ENCODE data around the gene ANO10. TPM values are rescaled to one million over a fixed set of nuclear protein-coding genes. Genes with fewer than 3 reads are reported as not detected.

The ANO10 gene
- total RNA-seq, 1 experiment from 2014 or later, result 32.6 TPM

GRCh38 chr3:43436507-43437140 is 185.2 kb downstream of the ANO10 start:
- no peaks in the 10 kb centered on the region for H3F3A ChIP-seq (ENCODE audit: insufficient read depth, low read depth)
- POLR2A ChIA-PET (ENCODE audit: unreplicated experiment), result no interaction called here
- intact Hi-C loops (cut with micrococcal nuclease; ENCODE audit: unreplicated experiment), result no loop called here
- no peaks in the 10 kb centered on the region for H3K9me3 ChIP-seq (ENCODE audit: insufficient read depth, low read depth)
- no peaks in the 10 kb centered on the region for H3K79me2 ChIP-seq (ENCODE audit: low read depth)
- H3K4me2 ChIP-seq, result no peak overlapping the region
- H3K4me1 ChIP-seq (replicated peaks; ENCODE audit: insufficient read depth), result no peaks in the 10 kb centered on the region
- no peak for DNase-seq
- BruUV-seq (replicated peaks), result no TSS peak
- H3K36me3 ChIP-seq (ENCODE audit: low read depth), result no peaks in the 10 kb centered on the region
- H3K4me3 ChIP-seq, result no peak overlapping the region
- no peak overlapping the region for H2AFZ ChIP-seq
- CTCF ChIA-PET, result no interaction called here
- H4K20me1 ChIP-seq (ENCODE audit: insufficient read depth), result no peaks in the 10 kb centered on the region
- H3K9me2 ChIP-seq (ENCODE audit: insufficient read depth), result no peaks in the 10 kb centered on the region
- TF ChIP-seq EZH2 (IDR thresholded peaks at IDR 0.05; ENCODE audit: low read depth), result no peak
- TF ChIP-seq, protein P1, sequence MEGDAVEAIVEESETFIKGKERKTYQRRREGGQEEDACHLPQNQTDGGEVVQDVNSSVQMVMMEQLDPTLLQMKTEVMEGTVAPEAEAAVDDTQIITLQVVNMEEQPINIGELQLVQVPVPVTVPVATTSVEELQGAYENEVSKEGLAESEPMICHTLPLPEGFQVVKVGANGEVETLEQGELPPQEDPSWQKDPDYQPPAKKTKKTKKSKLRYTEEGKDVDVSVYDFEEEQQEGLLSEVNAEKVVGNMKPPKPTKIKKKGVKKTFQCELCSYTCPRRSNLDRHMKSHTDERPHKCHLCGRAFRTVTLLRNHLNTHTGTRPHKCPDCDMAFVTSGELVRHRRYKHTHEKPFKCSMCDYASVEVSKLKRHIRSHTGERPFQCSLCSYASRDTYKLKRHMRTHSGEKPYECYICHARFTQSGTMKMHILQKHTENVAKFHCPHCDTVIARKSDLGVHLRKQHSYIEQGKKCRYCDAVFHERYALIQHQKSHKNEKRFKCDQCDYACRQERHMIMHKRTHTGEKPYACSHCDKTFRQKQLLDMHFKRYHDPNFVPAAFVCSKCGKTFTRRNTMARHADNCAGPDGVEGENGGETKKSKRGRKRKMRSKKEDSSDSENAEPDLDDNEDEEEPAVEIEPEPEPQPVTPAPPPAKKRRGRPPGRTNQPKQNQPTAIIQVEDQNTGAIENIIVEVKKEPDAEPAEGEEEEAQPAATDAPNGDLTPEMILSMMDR (conservative IDR thresholded peaks at IDR 0.05), result no peak
- H3K27ac ChIP-seq, result no peak overlapping the region
- no peaks in the 10 kb centered on the region for H3K27me3 ChIP-seq (ENCODE audit: insufficient read depth, low read depth)

- no peak for DNase-seq
- Histone ChIP-seq H3K4me3 (no peak overlapping the region), H3K27ac (no peak overlapping the region), H3K9me2 (ENCODE audit: insufficient read depth) (no peaks in the 10 kb centered on the region), H4K20me1 (ENCODE audit: insufficient read depth) (no peaks in the 10 kb centered on the region), H3K27me3 (ENCODE audit: insufficient read depth, low read depth) (no peaks in the 10 kb centered on the region), H3K9me3 (ENCODE audit: insufficient read depth, low read depth) (no peaks in the 10 kb centered on the region), H3K79me2 (ENCODE audit: low read depth) (no peaks in the 10 kb centered on the region), H3K36me3 (ENCODE audit: low read depth) (no peaks in the 10 kb centered on the region), H3K4me2 (no peak overlapping the region), H3F3A (ENCODE audit: insufficient read depth, low read depth) (no peaks in the 10 kb centered on the region), H2AFZ (no peak overlapping the region), H3K4me1 (replicated peaks; ENCODE audit: insufficient read depth) (no peaks in the 10 kb centered on the region)
- BruUV-seq (replicated peaks), result no TSS peak
- ChIA-PET POLR2A (ENCODE audit: unreplicated experiment) (no interaction called here), CTCF (no interaction called here)
- intact Hi-C loops (cut with micrococcal nuclease; ENCODE audit: unreplicated experiment), result no loop called here
- no peak for TF ChIP-seq EZH2 (IDR thresholded peaks at IDR 0.05; ENCODE audit: low read depth)
- TF ChIP-seq, protein P1 (conservative IDR thresholded peaks at IDR 0.05), result no peak
Observed at GRCh38 chr3:43435706-43436105, 186.1 kb downstream of the ANO10 start.

DNA sequence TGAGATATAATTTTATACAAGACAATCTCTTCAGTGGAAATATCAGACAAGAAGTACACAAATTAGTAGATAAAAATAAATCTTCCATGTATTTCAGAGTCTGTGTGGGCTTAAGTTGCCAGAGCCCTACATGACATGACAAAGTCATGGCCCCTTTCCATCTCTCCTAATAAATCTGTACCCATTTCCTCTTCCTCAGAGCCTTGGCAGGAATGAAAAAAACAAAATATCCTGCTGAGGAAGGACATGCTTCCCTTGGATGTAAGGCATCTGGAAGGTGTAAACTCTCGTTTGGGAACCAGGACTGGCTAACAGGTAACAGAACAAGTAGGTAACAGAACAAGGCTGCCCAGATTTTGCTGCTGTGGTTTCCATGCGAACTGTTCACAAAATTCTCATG is 187.4 kb downstream of the ANO10 start:
- H3K79me2 ChIP-seq (ENCODE audit: low read depth), result no peaks in the 10 kb centered on the region
- no peaks in the 10 kb centered on the region for H3F3A ChIP-seq (ENCODE audit: insufficient read depth, low read depth)
- TF ChIP-seq, protein P1 (conservative IDR thresholded peaks at IDR 0.05), result no peak
- no peak for TF ChIP-seq EZH2 (IDR thresholded peaks at IDR 0.05; ENCODE audit: low read depth)
- H3K9me3 ChIP-seq (ENCODE audit: insufficient read depth, low read depth), result no peaks in the 10 kb centered on the region
- intact Hi-C loops (cut with micrococcal nuclease; ENCODE audit: unreplicated experiment), result no loop called here
- H4K20me1 ChIP-seq (ENCODE audit: insufficient read depth), result no peaks in the 10 kb centered on the region
- H3K4me3 ChIP-seq, result no peak overlapping the region
- no peak overlapping the region for H2AFZ ChIP-seq
- no peaks in the 10 kb centered on the region for H3K27me3 ChIP-seq (ENCODE audit: insufficient read depth, low read depth)
- H3K27ac ChIP-seq, result no peak overlapping the region
- ChIA-PET CTCF (no interaction called here), POLR2A (ENCODE audit: unreplicated experiment) (no interaction called here)
- no peaks in the 10 kb centered on the region for H3K4me1 ChIP-seq (replicated peaks; ENCODE audit: insufficient read depth)
- no peak overlapping the region for H3K4me2 ChIP-seq
- no peaks in the 10 kb centered on the region for H3K36me3 ChIP-seq (ENCODE audit: low read depth)
- no peak for DNase-seq
- BruUV-seq (replicated peaks), result no TSS peak
- no peaks in the 10 kb centered on the region for H3K9me2 ChIP-seq (ENCODE audit: insufficient read depth)

All from PC-9 (cell line).